ENCODE data around the gene SORCS2. TPM values are rescaled to one million over a fixed set of nuclear protein-coding genes. Genes with fewer than 3 reads are reported as not detected.

The SORCS2 gene
- total RNA-seq, 1 donor from 2014 or later = under 0.01 TPM

DNA sequence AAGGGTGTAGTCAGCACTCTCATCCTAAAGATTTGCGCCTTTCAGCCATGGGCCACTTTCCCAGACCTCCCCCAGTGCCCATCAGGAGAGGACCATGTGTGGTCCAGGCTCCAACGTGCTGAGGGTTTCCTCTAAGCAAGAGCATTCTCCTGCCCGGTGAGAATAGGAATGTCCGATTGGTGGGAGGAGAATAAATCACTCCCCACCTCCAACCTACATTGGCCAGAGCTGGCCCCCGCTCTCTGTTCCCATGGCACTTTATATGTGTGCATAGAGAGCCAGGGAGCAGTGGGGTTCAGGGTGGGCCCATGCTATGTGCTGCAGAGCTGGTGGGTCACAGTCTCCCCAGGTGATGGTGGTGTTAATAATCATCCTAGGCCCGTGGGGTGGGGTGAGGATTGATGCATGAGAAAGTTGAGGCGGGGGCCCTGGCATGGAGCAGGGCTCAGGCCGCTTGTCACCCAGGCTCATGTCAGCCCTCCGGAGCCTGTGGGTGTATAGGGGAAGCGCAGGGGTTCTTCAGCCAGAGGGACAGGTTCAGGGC lies 6.8 kb upstream of the SORCS2 start:
- no peak for DNase-seq (ENCODE audit: low read depth in 2 of 2)

DNA sequence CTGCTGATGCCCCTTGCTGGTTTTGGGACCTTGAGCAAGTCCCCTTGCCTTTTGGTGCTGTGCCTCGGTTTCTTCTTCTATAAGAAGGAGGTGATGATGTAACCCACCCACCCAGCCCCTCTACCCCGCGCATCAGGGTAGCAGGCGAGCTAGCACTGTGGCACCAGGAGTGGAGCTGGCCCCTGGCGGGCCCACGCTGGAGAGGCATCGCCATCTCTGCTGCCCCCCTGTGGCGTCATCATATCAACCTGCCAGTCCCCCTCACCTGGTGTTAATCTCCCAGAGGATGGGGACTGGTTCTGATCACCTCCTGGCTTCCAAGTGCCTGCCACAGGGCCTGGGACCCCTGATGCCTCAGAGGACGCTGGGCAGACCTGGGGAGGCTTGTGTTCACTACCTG lies 6.3 kb upstream of the SORCS2 start:
- DNase-seq (ENCODE audit: low read depth in 2 of 2) = peak in 1 of 2 donors; percentile 43

DNA sequence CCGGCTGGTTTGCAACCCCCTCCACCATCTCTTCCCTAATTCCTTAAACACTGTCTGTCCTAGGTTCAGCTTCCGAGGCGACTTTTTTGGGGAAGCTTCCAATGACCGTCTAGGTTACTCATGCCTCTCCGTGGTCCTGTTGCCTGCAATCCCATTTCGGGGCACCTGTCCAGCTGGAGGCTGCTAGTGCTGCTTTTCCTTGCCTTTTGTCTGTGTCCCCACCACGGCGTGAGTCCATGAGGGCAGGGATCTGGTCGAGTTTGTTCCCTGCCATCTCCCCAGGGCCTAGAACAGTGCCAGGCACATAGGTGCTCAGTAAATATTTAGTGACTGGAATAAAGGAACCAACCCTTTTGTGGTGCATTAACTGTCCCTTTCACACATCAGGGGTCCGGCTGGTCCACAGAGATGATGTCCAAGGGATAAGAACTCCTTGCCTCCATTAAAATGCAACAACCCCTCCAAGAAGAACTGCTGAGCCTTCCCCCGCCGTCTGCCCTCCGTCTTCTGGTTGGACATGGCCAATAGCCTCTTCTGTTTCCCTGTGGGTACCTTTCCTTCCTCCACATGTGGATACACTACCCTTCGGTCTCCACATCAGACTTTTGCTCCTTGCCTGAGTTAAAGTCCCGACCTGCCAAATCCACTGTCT lies 5.7 kb upstream of the SORCS2 start:
- no peak for DNase-seq (ENCODE audit: low read depth in 2 of 2)

DNA sequence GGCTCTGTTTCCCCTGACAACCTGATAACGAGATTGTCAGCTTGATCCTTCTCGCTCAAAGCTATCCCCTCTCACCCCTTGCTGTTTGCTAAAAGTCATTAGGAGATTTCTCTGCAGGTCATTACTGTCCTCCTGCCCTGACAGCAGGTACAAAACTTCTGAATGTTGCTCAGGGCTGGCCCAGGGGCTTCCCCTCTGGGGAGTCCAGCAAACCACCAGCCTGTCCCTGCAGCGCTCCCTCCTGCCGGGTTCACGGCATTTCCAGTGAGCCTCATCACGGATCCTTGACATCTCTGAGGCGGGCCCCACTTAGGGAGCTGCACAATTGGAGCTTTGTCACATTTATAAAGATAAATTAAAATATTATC lies 5.2 kb upstream of the SORCS2 start:
- DNase-seq (ENCODE audit: low read depth in 2 of 2) = no peak

DNA sequence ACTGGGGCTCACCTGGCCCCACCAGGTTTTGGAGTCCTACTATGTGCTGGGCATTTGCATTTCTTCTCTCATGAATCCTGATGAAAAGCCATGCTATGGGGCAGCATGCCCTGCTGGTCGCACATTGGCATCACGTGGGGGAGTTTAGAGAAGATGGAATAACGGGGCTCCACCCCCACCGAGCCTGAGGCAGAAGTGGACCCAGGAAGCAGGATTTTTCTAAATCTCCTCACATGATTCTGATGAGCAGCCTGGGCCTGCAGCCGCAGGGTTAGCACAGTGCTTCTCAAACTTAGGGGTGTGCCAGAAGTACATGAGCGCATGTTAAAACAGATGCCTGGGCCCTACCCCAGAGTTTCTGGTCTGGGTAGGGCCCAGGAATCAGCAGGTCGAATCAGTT lies 4.6 kb upstream of the SORCS2 start:
- DNase-seq (ENCODE audit: low read depth in 2 of 2) = no peak

DNA sequence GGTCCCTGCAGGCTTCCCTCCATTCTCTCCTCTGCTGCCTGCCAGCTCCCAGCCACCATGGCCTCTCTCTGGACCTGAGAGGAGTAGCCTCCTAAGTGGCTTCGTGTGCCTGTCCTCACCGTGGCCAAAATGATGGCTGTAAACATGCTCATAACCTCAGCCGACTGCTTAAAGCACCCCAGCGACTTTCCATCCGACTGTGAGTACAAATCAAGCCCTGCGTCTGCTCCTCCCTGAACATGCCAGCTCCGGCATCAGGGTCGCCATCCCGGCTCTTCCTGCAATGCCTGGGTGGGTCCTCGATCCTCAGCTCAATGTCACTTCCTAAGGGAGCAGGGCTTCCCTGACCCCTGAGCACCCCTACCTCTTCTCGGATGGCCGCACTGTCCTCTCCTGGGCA lies 3.3 kb upstream of the SORCS2 start:
- DNase-seq (ENCODE audit: low read depth in 2 of 2) = no peak

GRCh38 chr4:7189475-7190277 lies 2.7 kb upstream of the SORCS2 start:
- DNase-seq (ENCODE audit: low read depth in 2 of 2) = no peak

DNA sequence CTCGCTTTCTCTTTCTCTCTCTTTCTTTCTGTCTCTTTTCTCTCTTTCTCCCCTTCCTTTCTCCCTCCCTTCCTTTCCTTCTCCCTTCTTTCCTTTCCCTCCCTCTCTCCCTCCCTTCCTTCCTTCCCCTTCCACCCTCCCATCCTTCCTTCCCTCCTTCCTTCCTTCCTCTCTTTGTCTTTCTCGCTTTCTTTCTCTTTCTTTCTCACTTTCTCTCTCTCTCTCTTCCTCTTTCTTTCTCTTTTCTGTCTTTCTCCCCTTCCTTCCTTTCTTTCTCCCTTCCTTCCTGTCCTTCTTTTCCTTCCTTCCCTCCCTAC lies 2.1 kb upstream of the SORCS2 start:
- DNase-seq (ENCODE audit: low read depth in 2 of 2) = no peak

- no peak for DNase-seq (ENCODE audit: low read depth in 2 of 2)
Measured at GRCh38 chr4:7190691-7191545, 1.4 kb upstream of the SORCS2 start.

DNA sequence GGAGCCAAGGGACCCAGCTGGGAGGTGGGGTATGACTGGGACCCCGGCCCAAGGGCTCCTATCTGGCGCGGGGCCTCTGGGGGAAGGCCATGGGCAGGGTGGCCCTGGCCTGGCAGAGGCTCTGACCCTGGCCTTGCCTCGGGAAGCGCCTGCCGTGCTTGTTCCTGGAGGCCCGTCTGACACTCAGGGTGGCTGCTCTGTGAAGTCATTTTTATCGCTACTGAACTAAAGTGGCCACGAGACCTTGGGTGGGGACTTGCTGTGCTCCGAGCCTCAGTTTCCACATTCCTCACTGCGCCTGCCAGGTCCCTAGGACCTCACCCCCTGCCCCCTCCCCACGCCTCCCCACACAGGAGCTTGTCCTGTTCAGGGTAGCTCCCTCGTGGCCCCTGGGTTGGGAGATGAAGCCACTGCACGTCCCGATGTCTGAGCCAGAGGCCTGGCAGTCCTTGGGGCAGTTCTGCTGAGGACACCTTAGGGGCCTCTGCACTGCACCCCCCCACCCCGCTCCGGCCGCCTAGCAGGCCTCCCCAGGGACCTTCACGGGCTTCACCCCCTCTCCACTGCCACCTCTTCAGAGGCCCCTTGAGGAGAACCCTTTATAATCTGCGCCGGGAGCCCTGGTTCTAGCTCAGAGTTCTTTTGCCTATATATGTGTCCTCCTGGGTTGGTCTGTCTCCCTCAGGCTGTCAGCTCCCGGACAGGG lies 639 bp upstream of the SORCS2 start:
- DNase-seq (ENCODE audit: low read depth in 2 of 2) = no peak

DNA sequence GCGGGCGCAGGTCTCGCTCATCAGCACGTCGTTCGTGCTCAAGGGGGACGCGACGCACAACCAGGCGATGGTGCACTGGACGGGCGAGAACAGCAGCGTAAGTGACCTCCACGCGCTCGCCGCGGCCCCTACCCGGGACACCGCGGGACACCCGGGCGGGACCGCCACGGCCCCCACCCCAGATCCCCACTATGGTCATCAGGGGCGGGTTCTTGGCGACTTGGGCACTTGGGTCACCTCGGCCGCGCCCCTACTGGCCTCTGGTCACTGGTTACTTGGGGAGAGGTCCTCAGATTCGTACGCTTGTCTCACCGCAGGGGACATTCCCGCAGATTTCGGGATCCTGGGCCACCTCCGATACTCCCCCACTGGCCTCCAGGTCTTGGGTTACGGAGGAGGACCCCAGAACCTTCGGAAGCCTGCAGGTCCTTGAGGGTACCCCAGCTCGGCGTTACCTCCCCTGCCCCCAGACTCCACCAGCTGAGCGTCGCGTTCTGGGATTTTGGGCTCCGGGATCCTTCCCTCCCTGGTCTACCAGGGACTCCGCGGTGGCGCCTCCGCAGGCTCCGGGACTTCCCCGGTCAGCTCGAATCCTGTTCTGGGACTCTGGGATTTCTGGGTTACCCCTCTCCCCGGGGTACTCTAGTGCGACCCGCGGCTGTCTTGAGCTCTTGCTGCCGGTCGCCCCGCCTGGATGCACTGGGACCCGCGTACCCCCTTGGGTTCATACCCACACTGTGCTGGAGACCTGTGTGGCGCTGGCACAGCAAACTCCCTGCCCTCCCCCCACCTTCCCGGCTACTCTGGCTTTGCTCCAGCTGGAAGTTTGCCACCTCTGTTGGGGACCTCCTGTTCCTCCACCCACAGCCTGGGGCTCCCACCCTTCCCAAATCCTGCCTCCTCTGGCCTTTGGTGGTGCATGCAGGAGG lies 956 bp downstream of the SORCS2 start:
- DNase-seq (ENCODE audit: low read depth in 2 of 2) = peak in 1 of 2 donors; percentile 11

- DNase-seq (ENCODE audit: low read depth in 2 of 2) = peak; percentile 23 to 24
Measured at GRCh38 chr4:7194251-7195140, 2.2 kb downstream of the SORCS2 start.

DNA sequence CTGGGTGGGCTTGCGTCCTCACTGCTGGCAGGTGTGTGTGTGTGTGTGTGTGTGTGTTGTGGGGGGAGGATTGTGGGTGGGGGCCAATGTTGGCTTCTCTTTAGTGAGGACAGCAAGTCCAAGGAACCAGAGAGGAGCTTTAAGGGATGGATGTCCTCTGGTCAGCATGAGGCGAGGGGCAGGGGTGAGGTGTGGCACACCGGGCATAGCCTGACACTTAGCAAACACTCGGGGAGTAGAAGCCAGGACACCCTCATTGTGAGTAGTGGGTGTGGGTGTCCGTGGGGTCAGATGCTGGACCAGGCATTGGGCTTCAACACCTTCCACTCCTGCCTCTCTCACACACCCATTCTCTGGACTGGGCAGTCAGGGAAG lies 2.8 kb downstream of the SORCS2 start:
- DNase-seq (ENCODE audit: low read depth in 2 of 2) = no peak

DNA sequence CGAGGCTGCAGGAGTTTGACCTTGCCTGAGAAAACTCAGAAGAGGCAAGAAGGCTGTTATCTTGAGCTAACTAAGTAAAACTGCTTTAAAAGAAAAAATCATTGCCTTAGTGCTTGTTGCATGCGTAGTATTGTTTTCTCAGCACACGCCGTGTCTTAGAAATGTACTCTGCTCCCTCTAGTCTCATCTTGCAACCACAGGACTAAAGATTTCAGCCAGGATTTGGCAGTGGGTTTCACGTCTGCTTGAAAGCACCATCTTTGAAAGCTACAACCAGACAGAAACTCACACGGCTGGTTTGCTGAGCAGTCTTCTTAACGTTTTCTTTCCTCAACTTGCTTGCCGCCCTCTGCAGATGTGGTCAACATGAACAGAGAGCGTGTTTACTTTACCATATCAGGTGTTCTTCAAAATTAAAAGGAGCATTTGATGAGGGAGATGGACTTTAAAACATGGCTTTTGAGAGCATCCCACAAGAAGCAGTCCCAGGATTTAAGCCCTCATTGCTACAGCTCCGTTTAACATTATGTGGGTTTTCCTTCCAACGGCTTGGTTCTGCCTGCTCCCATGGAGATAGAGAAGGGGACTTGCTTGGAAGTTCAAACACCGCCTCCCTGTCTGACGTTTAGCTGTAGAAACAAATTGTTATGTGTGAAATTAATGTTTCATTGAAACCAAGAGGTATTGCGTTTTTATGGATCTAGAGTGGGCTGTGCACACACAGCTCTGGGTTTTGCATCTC lies 3.4 kb downstream of the SORCS2 start:
- no peak for DNase-seq (ENCODE audit: low read depth in 2 of 2)

DNA sequence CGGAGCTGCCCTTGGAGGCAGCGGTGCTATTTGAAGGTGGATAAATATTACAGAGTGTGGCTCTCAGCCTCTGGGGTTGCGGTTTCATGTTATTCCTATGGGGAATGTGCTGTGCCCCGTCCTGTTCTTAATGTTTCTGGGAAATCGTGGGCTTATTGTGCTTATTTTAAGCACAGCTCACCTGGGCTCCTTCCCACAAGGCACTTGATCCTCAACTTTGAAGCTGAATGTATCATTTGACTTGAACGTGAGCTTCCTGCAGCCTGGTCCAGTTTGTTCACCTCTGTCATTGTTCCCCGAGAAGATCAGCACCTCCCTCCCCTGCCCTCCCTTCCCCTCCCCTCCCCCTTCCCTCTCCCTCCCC lies 3.9 kb downstream of the SORCS2 start:
- no peak for DNase-seq (ENCODE audit: low read depth in 2 of 2)

DNA sequence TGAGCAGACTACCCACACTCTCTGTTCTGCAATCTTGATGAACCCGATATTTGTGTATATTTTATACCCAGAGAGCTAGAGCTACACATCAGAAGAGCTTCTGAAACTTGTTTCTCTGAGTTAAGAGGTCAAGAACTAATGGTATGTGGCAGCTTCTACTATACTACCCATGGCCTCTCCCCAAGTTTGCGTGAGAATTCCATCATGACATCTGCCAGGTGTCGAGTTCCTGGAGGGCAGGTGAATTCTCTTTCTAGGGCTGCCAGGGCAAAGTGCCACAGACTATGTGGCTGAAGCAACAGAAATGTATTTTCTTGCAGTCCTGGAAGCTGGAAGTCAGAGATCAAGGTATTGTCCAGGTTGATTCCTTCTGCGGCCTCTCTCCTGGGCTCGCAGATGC lies 4.4 kb downstream of the SORCS2 start:
- no peak for DNase-seq (ENCODE audit: low read depth in 2 of 2)

DNA sequence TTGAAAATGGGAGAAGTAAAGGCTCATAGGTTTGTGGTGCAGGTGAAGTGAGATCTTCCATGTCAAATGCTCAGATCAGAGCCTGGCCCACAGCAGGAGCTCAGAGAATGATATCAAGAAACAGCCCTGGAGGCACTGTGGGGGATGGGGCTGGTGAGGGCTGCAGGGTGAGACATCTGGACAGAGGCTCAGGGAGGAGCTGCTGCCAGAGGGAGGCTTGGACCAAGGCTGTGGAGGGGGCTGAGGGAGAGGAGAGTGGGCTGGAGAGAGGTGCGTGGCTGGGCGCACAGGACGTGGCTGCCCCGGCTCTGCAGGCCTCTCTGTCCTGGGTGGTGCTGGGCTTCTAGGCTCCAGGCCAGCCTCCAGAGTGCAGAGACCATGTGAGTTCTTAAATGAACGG lies 5.6 kb downstream of the SORCS2 start:
- no peak for DNase-seq (ENCODE audit: low read depth in 2 of 2)

DNA sequence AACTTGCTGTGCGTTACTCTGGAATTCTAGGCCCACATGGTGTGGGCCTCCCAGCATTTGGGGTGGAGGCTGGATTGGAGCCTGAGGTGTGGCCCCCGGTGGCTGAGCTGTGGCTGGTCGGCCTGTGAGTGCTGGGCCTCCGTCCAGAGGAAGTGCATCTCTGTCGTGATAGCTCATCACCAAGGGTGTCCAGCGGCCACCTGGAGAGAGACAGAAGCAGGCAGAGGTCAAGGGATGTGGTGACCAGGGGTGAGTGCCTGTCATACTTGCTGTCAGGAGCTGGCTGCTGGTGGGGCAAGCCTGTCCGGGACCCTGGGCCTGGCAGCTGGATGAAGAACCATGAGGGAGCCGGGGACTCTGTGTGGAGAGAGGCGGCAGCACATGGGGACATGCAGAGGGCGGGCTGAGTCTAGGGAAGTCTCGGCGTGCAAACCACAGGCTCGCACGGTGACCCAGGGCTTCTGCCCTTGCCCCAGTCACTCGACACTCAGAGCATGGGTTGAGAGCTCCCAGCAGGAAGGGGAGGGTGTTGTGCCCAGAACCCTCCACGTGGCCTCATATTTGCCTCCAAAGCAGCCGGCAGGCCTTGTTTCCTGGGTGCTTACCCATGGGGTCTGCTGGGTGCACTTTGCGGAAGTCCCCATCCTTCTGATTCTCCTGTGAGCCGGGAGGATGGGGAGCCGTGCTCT lies 6.2 kb downstream of the SORCS2 start:
- no peak for DNase-seq (ENCODE audit: low read depth in 2 of 2)
